Liver (tissue), 9 donors: ENCODE measurements around the gene TDRD6. TPM values are rescaled to one million over a fixed set of nuclear protein-coding genes. Genes with fewer than 3 reads are reported as not detected.
A peak's percentile ranks its signal among the peaks of the same experiment; 100 is the strongest.

Source experiments
- DNase-seq: peaks from one replicate; pipeline ENCODE4 v3.0.0-alpha.2; 2017; ENCODE audit warnings: low spot score
- H3K27ac ChIP-seq, 2 donors: one replicate each; pipeline ENCODE4 v1.7.0; 2013; ENCODE audit warnings: inconsistent platforms in 2 of 2, low read length in 2 of 2, control low read depth in 1 of 2, low read depth in 1 of 2, mild to moderate bottlenecking in 1 of 2
- H3K27me3 ChIP-seq, 4 donors: one replicate each; pipeline versions ENCODE4 v1.6.1 to v1.7.0; 2013; ENCODE audit warnings: low read length in 3 of 4, inconsistent platforms in 1 of 4, mild to moderate bottlenecking in 1 of 4, moderate library complexity in 1 of 4; ENCODE audit not compliant: control insufficient read depth in 4 of 4, insufficient read depth in 4 of 4
- H3K36me3 ChIP-seq, 4 donors: one replicate each; pipeline versions ENCODE4 v1.6.1 to v1.7.0; 2013; ENCODE audit warnings: low read length in 3 of 4, mild to moderate bottlenecking in 3 of 4, low read depth in 1 of 4, moderate library complexity in 1 of 4; ENCODE audit not compliant: control insufficient read depth in 4 of 4, insufficient read depth in 3 of 4
- H3K4me1 ChIP-seq, 4 donors: one replicate each; pipeline versions ENCODE4 v1.6.1 to v1.7.0; 2013; ENCODE audit warnings: low read length in 3 of 4, mild to moderate bottlenecking in 3 of 4, moderate library complexity in 1 of 4; ENCODE audit not compliant: control insufficient read depth in 4 of 4, insufficient read depth in 4 of 4
- H3K4me3 ChIP-seq, 3 donors: one replicate each; pipeline versions ENCODE4 v1.6.1 to v1.7.0; 2013; ENCODE audit warnings: low read length in 3 of 3, control low read depth in 1 of 3, low read depth in 1 of 3, mild to moderate bottlenecking in 1 of 3
- H3K9ac ChIP-seq, 2 donors: one replicate each; pipeline ENCODE4 v1.7.0; 2013; ENCODE audit warnings: low read length in 2 of 2, mild to moderate bottlenecking in 2 of 2, moderate library complexity in 2 of 2, control low read depth in 1 of 2, low read depth in 1 of 2
- H3K9me3 ChIP-seq, 4 donors: one replicate each; pipeline versions ENCODE4 v1.6.1 to v1.7.0; 2013; ENCODE audit warnings: low read length in 3 of 4; ENCODE audit not compliant: control insufficient read depth in 4 of 4
- CTCF ChIP-seq: fragments of 150-350 bp; IDR thresholded peaks from 2 replicates; pipeline ENCODE4 v1.5.1; 2017; ENCODE audit warnings: improper control_type of control experiment, low read depth, low read length; ENCODE audit not compliant: missing input control
- EGR1 ChIP-seq, 2 donors: IDR thresholded peaks; 2 replicates each; pipeline ENCODE4 v1.6.1; 2016 to 2018; ENCODE audit warnings: antibody characterized with exemption in 2 of 2, low read depth in 2 of 2
- FOXA1 ChIP-seq: IDR thresholded peaks from 2 replicates; pipeline ENCODE4 v1.6.1; 2016; ENCODE audit warnings: antibody characterized with exemption
- FOXA2 ChIP-seq: IDR thresholded peaks from 2 replicates; pipeline ENCODE4 v1.6.1; 2016; ENCODE audit warnings: antibody characterized with exemption
- GABPA ChIP-seq, 2 donors: IDR thresholded peaks in 1 of 2; conservative IDR thresholded peaks in 1 of 2; 2 replicates each; pipeline ENCODE4 v1.6.1; 2016; ENCODE audit warnings: antibody characterized with exemption in 2 of 2, mild to moderate bottlenecking in 1 of 2, moderate library complexity in 1 of 2
- HNF4A ChIP-seq, 2 donors: conservative IDR thresholded peaks; 2 replicates each; pipeline ENCODE4 v1.6.1; 2016; ENCODE audit warnings: antibody characterized with exemption in 2 of 2, mild to moderate bottlenecking in 2 of 2
- HNF4G ChIP-seq: IDR thresholded peaks from 2 replicates; pipeline ENCODE4 v1.6.1; 2016; ENCODE audit warnings: antibody characterized with exemption
- JUND ChIP-seq, 2 donors: IDR thresholded peaks; 2 replicates each; pipeline ENCODE4 v1.6.1; 2016; ENCODE audit warnings: antibody characterized with exemption in 2 of 2
- MAX ChIP-seq: IDR thresholded peaks from 2 replicates; pipeline ENCODE4 v1.6.1; 2016; ENCODE audit warnings: antibody characterized with exemption
- NR2F2 ChIP-seq: IDR thresholded peaks from 2 replicates; pipeline ENCODE4 v1.6.1; 2016; ENCODE audit warnings: antibody characterized with exemption
- RAD21 ChIP-seq, 2 donors: IDR thresholded peaks; 2 replicates each; pipeline ENCODE4 v1.6.1; 2016; ENCODE audit warnings: antibody characterized with exemption in 2 of 2, mild to moderate bottlenecking in 2 of 2
- REST ChIP-seq: IDR thresholded peaks from 2 replicates; pipeline ENCODE4 v1.6.1; 2016; ENCODE audit warnings: antibody characterized with exemption, mild to moderate bottlenecking
- RXRA ChIP-seq, 2 donors: IDR thresholded peaks; 2 replicates each; pipeline ENCODE4 v1.6.1; 2017 to 2018; ENCODE audit warnings: antibody characterized with exemption in 2 of 2, mild to moderate bottlenecking in 1 of 2
- SP1 ChIP-seq: IDR thresholded peaks from 2 replicates; pipeline ENCODE4 v1.6.1; 2018; ENCODE audit warnings: antibody characterized with exemption, mild to moderate bottlenecking
- TAF1 ChIP-seq: conservative IDR thresholded peaks from 2 replicates; pipeline ENCODE4 v1.6.1; 2016; ENCODE audit warnings: antibody characterized with exemption, mild to moderate bottlenecking
- YY1 ChIP-seq: IDR thresholded peaks from 2 replicates; pipeline ENCODE4 v1.6.1; 2016; ENCODE audit warnings: antibody characterized with exemption, mild to moderate bottlenecking
- ZBTB33 ChIP-seq: IDR thresholded peaks from 2 replicates; pipeline ENCODE4 v1.6.1; 2016; ENCODE audit warnings: antibody characterized with exemption
- WGBS: extraction: QIAGEN DNeasy Blood & Tissue Kit; methylation state at CpG from one replicate; pipeline ENCODE4 v1.1.7; 2013; 5-methylcytosine and 5-hydroxymethylcytosine counted together
- polyA plus RNA-seq, 2 donors: library from polyadenylated mRNA; stranded (reverse) in 1 of 2; unstranded in 1 of 2; fragments of 200-250 nt in 1 of 2; fragments of >200 nt in 1 of 2; fragmentation: Nextera tagmentation in 1 of 2; extraction: Ambion mirVana in 1 of 2; gene quantifications; one replicate each; pipeline versions ENCODE4 v1.2.1 to v1.2.3, GENCODE V29; 2013 to 2015
- total RNA-seq, 2 donors: library from RNA; depleted of rRNA; stranded (reverse); fragments of >200 nt; gene quantifications; one replicate each; pipeline ENCODE4 v1.2.3, GENCODE V29; 2014
- TF ChIP-seq, protein P1 (sequence below): IDR thresholded peaks from 2 replicates; pipeline ENCODE4 v1.6.1; 2016; ENCODE audit warnings: antibody characterized with exemption
- donor health status: healthy.
- donor health status: healthy.
- donor health status: healthy.
- donor health status: healthy.
- donor health status: healthy.

TDRD6 gene
- total and polyA plus RNA-seq, 4 donors, result 0.07 to 2.0 (median 0.53) TPM

DNA sequence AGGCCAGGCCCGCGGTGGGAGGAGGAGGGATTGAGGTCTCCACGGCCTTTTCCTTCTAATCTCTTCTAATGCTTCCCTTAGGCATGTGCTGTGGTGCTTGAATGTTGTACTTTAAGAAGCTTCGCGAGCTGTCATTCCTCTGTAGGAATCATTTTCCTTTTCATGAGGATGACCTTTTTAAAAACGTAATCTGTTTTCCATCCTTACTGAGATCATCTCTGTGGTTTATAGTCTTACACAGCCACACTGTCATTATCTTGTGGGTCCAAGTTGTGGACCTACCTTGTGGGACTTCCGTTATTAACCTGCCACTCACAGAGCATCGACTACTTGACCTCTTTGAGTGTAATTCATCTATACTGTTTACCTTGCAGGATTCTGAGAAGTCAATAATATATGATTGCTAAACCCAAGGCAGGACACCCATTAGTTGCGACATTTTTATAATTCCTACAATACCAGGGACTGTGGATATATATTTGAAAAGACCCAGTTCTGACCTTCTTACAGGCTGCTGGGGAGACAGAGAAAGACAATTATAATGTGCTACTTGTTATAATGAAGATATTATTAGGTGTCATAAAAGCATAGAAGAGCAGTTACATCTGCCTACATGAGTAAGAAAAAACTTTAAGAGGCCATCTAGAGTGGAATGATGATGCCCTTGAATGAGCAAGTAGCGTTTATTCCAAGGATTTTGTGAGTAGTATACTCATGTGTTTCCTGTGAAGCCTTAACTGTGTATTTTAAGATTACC, 34.1 kb upstream of the TDRD6 start:
- H3K9me3 ChIP-seq, result no peaks in the 10 kb centered on the region
- no peak for TF ChIP-seq ZBTB33
- TF ChIP-seq CTCF, result no peak
- no peak for TF ChIP-seq HNF4G
- no peak for TF ChIP-seq RXRA (IDR thresholded peaks at IDR 0.05)
- TF ChIP-seq NR2F2, result no peak
- no peak for TF ChIP-seq MAX
- no peak for TF ChIP-seq YY1
- TF ChIP-seq FOXA1, result no peak
- no peak for TF ChIP-seq HNF4A (conservative IDR thresholded peaks at IDR 0.05)
- no peak for TF ChIP-seq GABPA (IDR thresholded peaks at IDR 0.05 in 1 of 2, conservative IDR thresholded peaks at IDR 0.05 in 1 of 2)
- TF ChIP-seq JUND (IDR thresholded peaks at IDR 0.05), result no peak
- no peak for TF ChIP-seq RAD21 (IDR thresholded peaks at IDR 0.05)
- TF ChIP-seq REST, result no peak
- TF ChIP-seq, protein P1, sequence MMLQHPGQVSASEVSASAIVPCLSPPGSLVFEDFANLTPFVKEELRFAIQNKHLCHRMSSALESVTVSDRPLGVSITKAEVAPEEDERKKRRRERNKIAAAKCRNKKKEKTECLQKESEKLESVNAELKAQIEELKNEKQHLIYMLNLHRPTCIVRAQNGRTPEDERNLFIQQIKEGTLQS, result no peak
- no peak for TF ChIP-seq SP1
- no peak for TF ChIP-seq FOXA2
- no peak for TF ChIP-seq TAF1
- TF ChIP-seq EGR1 (IDR thresholded peaks at IDR 0.05; ENCODE audit: low read depth in 2 of 2), result no peak
- H3K4me1 ChIP-seq, result peaks cover 5 to 24% (median 16%) of the 10 kb centered on the region in 4 donors
- WGBS, result 14% methylated on average over 10 of the region's 10 CpGs
- no peak for DNase-seq
- H3K27ac ChIP-seq, result peak overlapping the region; percentile 83 to 93
- H3K36me3 ChIP-seq, result no peaks in the 10 kb centered on the region
- H3K9ac ChIP-seq, result peak overlapping the region; percentile 59 to 80
- peak overlapping the region; percentile 86 to 95 (median 94) for H3K4me3 ChIP-seq
- H3K27me3 ChIP-seq, result no peaks in the 10 kb centered on the region
